ENCODE data around the gene EDIL3.
"Not testable (repeated sequence)": the region's sequence is repeated elsewhere in the genome, so short reads cannot be mapped to it uniquely, and the experiment has no call there.

Gene EDIL3

GRCh38 chr5:84160650-84161049 is 224.0 kb downstream of the EDIL3 start:
- not testable (repeated sequence) for DNase-seq

DNA sequence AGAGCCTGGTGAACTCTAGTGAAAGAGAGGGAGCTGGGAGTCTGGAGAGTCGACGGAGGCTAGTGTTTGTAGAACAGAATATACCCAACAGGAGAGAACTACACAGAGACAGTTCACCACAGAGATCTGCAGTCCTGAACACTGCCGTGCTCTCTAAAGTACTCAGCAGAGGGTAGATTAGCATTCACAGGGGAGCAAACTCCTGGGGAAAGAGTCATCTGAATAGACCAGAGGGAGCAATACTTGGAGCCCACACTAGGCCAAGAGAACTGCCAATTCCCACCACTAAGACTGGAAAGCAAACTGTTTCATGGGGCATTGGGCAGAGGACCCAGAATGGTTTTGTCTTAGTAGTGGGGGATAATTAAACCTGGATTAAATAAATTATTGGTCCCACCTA is 235.6 kb downstream of the EDIL3 start:
- no peak for DNase-seq

DNA sequence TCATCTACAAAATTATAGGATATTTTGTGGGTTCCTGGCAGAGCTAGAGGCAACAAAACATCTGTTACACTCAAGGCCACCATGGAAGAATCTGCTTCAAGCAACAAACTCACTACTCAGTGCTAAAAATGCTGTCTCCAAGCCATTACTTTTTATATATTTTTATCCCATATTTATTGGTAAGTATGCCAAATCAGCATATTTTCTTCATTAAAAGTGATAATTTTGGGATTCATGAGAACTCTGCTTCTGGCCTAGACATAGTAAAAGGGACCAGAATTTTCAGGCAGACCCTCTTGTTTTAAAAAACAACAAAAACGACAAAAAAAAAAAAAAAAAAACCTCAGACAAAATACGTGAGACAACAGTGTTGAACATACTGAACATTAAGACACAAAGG is 236.0 kb downstream of the EDIL3 start:
- DNase-seq = no peak

DNA sequence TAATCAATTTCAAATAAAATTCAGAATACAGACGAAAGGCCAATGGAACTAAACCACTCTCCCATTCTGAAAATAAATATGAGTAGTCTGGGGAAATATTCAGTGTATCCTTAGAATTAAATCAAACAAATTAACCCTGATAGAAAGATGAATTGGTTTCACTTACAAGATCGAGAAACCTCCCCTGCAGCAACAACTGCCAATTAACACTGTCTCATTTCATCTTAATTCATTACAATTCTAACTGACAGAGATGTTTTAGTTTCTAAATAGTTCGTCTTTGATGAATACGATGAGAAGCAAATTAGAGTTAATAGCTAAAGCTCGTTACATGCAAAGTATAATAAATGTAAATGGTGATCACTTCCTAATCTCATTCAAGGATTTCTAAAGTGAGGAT is 247.1 kb downstream of the EDIL3 start:
- DNase-seq = no peak

- DNase-seq = no peak
These were observed 253.3 kb downstream of the EDIL3 start for GRCh38 chr5:84131372-84131771.

DNA sequence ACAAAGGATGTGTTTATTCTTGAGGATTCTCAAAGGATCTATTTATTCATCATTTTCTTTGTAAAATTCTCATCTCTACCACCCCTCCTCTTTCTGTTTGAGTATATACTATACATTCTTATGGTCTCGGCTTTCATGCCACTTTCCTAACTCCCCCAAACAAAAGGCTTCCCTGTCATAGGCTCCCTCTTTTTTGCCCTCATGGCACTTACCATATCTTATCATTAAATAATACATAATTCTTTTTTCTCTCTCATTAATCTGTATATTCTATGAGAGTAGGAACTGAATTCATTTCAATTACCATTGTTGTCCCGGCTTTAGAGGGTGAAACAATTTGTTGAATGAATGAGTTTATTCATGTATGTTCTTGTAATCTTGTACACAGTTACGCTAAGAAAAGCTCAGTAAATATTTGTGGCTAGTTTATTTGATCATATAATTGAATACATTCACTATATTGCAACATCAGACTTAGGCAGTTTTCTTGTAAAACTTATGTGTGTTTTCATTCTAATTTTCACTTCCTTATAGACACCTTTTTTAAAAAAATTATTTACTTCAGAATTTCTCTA is 254.6 kb downstream of the EDIL3 start:
- no peak for DNase-seq

DNA sequence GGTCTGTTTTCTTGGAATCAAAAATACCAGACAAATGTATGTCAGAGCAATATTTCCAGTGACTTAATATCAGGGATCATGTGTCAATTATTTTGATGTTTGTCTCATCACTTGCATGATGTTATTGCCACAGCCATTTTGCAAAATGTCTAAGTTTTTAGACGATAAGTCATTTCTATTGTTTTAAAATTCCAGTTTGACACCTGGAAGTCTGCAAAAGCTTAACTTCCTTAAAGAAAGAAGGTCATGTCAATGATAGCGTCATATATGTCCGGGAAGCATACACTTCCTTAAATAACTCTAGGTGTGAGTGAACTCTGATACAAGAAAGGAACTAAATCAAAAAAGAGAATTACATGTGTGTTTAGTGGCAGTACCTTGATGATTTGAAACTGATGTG is 259.5 kb downstream of the EDIL3 start:
- DNase-seq = no peak

DNA sequence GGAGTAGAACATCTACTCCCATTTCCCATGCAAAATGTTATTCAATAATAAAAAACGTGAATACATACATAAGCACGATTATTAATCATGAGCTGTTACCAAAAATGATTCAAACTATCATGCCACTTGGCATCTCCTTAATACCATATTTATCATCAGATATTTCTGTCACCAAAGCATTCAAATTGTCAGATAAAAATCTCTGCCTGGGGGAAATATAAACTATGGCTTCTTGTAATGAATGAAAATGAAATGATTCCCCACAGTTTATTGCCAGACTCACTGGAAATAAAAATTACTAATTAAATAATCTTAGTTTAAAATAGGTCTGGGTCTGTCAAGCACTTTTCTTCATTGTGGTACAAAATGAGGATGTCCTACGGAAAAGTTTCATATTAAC is 265.4 kb downstream of the EDIL3 start:
- DNase-seq = no peak

GRCh38 chr5:84118551-84118950 is 266.1 kb downstream of the EDIL3 start:
- DNase-seq = no peak

DNA sequence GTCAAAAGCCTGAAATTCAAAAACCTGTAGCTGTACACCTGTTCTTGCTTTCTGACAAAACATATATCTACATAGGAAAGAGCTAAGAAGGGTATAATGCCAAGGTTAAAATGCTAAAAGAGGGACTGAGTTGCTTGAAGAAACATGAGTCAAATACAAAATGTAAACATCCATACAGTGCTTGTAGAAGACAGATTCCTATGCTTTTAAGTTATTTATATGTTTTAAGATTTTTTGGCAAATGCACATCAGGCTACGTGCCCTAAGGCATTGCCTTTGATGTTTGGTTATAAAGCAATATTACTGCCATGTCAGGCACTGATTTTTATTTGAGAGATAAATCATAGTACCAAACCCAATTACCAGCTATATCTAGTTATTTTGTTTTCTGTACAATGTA is 269.0 kb downstream of the EDIL3 start:
- DNase-seq = no peak

GRCh38 chr5:84113246-84114105 is 271.2 kb downstream of the EDIL3 start:
- no peak for DNase-seq

DNA sequence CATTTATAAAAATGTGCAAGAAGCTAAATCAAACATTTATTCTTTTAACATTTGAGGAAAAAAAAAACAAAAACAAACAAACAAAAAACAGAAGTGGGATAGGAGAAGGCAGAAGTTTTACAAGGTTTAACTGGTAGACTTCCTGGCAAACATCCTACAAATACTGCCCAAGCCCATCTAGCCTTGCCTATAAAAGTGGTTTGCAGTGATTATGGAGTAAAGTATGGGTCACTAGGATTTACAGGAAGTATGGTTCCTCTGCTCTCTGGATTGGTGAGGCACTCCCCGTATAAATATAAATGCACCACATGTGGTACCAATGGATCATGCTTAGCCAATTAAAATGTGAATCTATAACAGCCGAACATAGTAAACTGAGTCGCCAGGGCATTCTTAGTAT is 291.9 kb downstream of the EDIL3 start:
- DNase-seq = no peak

GRCh38 chr5:84091127-84091799 is 293.4 kb downstream of the EDIL3 start:
- no peak for DNase-seq

- DNase-seq = peak in 1 of 2 experiments; percentile 2
These were observed 295.7 kb downstream of the EDIL3 start for GRCh38 chr5:84088996-84089395.

DNA sequence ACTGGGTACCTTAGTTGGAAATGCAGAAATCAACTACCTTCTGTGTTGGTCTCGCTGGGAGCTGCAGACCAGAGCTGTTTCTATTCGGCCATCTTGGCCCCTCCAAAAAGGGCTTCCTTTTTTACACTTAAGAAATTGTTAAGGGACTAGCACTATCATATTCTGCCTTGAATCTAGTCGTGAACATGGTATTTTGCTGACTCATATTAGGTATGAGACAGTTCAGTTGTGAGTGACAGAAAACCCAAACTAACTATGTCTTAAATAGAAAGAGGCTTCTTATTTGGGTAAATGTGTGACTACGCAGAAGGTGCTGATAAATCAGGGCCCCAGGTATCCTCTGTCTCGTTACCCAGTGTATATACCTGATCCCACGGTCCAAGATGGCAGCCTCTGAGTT is 298.2 kb downstream of the EDIL3 start:
- DNase-seq = no peak

DNA sequence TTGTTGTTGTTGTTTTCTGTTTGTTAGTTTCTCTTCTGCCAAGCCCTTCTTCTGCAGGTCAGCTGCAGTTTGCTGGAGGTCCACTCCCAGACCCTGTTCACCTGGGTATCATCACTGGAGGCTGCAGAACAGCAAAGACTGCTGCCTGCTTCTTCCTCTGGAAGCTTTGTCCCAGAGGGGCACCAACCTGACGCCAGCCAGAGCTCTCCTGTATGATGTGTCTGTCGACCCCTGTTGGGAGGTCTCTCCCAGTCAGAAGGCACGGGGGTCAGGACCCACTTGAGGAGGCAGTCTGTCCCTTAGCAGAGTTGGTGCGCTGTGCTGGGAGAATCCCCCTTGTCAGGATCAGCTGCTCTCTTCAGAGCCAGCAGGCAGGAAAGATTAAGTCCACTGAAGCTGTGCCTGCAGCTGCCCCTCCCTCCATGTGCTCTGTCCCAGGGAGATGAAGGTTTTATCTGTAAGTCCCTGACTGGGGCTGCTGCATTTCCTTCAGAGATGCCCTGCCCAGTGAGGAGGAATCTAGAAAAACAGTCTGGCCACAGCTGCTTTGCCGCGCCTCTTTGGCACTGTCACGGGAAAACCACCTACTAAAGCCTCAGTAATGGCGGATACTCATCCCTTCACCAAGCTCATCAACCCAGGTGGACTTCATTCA is 299.2 kb downstream of the EDIL3 start:
- DNase-seq = no peak

GRCh38 chr5:84080908-84081307 is 303.8 kb downstream of the EDIL3 start:
- no peak for DNase-seq

DNA sequence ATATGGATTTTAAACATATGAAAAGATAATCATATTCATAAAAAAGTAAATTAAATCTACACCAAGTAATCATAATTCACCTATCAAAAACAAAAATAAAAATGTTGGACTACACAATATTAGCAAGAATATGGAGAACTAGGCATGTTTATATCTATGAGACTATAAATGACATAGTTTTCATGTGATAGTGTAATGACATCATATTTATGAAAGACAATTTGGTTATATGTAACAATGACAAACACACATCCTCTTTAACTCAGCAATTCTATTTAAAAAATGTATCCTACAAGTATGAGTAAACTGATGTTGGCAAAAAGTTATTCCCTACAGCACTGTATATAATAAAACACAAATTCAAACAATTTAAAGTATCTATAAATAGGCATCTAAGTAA is 312.3 kb downstream of the EDIL3 start:
- DNase-seq = no peak

DNA sequence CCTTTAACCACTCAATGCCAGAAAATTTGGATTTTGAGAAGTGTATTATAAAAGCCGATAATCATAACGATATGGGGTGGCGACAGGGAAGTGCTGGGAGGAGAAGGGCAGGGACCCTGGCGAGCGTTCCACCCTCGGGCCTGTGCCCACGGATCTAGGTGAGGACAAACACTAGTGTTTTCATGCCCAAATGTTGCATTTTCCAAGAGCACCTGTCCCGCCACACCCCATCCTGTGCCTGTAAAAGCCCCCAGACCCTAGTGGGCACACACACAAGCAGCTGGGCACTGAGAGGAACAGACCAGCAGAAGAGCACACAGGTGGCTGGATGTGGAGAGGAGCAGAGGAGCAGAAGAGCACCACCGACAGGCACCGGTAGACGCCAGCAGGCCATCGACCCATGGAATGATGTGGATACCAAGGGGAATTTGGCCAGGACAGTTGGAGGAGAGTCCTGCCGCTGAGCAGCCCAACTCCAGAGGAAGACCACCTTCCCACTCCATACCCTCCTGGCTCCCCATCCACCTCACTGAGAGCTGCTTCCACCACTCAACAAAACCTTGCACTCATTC is 315.0 kb downstream of the EDIL3 start:
- no peak for DNase-seq

- DNase-seq = peak; percentile 38 to 58
These were observed 321.6 kb downstream of the EDIL3 start for GRCh38 chr5:84063041-84063440.

DNA sequence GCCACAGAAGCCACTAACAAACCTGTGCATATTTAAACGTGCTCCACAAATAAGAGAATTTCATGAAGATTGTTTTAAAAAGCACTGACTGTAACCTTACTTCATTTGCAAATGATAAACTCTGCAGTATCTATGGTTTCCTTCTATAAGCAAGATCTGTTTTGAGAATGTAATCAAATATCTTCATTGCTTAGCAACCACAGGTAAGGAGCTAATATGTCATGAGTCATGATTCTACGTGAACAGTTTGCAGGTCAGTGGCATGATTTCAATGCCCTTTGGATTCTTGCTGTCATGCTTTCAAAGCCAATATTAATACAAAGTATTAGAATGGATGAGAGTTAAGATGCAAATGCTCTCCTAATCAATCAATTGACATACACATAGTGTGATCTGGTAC is 325.0 kb downstream of the EDIL3 start:
- DNase-seq = no peak

DNA sequence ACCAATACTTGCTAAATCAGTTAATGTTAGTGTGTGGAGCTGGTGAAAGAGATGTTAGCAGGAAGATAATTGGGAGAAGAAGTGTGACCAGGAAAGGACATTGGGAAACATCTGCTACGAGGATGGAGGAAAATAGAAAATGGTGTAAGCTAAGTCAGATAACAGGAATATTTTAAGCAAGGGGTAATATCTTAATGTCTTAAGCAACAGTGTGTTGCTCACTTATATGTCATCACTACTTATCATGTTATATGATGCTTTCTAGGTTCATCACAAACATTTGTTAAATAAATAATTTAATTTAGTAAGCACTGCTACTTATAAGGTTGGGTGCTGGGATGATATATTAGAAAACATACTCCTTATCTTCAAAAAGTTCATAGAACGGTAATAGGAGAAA is 326.1 kb downstream of the EDIL3 start:
- DNase-seq = no peak

DNA sequence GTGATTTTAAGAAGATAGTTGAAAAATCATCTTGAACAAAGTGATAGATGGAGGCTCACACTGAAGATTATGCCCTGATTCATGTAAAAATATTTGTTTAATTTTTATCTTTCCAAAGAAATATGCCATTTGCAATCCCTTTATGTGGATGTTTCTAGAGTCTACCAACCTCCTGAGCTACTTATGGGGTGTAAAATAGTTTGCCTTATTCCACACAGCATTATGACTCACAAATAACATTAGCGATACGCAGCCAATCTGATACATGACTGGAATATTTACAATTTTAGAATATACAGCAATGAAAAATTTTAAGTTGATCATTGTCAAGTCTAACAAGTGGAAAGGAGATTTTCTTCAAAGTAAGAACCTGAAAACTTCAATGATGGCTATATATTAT is 327.5 kb downstream of the EDIL3 start:
- DNase-seq = no peak
